ENCODE measurements around the gene SUSD2. TPM values are rescaled to one million over a fixed set of nuclear protein-coding genes. Genes with fewer than 3 reads are reported as not detected.

SUSD2 gene
- polyA plus RNA-seq, 1 experiment, result 0.63 TPM

GRCh38 chr22:24146791-24147353 lies 34.4 kb upstream of the SUSD2 start:
- ChIA-PET POLR2A (interaction anchor here (0.5 to 2.4 kb wide), 7 partner anchors 10 to 143 kb away, joined by 3 to 27 read pairs (median 3); no protein-coding TSS in a partner anchor), CTCF (interaction anchor here (3.5 kb wide), 1 partner anchor 10 kb away, joined by 26 read pairs; no protein-coding TSS in a partner anchor)
- Histone ChIP-seq H3K9me3 (ENCODE audit: control insufficient read depth, insufficient read depth, low read length) (no peaks in the 10 kb centered on the region), H3K27ac (ENCODE audit: low read depth, low read length) (peak overlapping the region; percentile 99), H3K4me3 (ENCODE audit: low read depth, low read length) (peak overlapping the region; percentile 22), H3K27me3 (ENCODE audit: control insufficient read depth, insufficient read depth, low read length) (no peaks in the 10 kb centered on the region)
- TF ChIP-seq, protein P1, sequence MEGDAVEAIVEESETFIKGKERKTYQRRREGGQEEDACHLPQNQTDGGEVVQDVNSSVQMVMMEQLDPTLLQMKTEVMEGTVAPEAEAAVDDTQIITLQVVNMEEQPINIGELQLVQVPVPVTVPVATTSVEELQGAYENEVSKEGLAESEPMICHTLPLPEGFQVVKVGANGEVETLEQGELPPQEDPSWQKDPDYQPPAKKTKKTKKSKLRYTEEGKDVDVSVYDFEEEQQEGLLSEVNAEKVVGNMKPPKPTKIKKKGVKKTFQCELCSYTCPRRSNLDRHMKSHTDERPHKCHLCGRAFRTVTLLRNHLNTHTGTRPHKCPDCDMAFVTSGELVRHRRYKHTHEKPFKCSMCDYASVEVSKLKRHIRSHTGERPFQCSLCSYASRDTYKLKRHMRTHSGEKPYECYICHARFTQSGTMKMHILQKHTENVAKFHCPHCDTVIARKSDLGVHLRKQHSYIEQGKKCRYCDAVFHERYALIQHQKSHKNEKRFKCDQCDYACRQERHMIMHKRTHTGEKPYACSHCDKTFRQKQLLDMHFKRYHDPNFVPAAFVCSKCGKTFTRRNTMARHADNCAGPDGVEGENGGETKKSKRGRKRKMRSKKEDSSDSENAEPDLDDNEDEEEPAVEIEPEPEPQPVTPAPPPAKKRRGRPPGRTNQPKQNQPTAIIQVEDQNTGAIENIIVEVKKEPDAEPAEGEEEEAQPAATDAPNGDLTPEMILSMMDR (IDR thresholded peaks at IDR 0.05; ENCODE audit: low read depth, low read length), result no peak
- peak; percentile 92 for DNase-seq (ENCODE audit: low read depth, low spot score)

- ChIA-PET CTCF (interaction anchor here (3.5 kb wide), 1 partner anchor 9 kb away, joined by 26 read pairs; no protein-coding TSS in a partner anchor), POLR2A (interaction anchor here (1.1 to 2.4 kb wide), 2 partner anchors 9 to 137 kb away, joined by 8 to 27 read pairs; no protein-coding TSS in a partner anchor)
- Histone ChIP-seq H3K27ac (ENCODE audit: low read depth, low read length) (peak overlapping the region; percentile 55), H3K9me3 (ENCODE audit: control insufficient read depth, insufficient read depth, low read length) (no peaks in the 10 kb centered on the region), H3K4me3 (ENCODE audit: low read depth, low read length) (no peak overlapping the region), H3K27me3 (ENCODE audit: control insufficient read depth, insufficient read depth, low read length) (no peaks in the 10 kb centered on the region)
- TF ChIP-seq, protein P1 (IDR thresholded peaks at IDR 0.05; ENCODE audit: low read depth, low read length), result no peak
- no peak for DNase-seq (ENCODE audit: low read depth, low spot score)
Measured at GRCh38 chr22:24147666-24148065, 33.6 kb upstream of the SUSD2 start.

- no peak overlapping the region for H3K4me3 ChIP-seq (ENCODE audit: low read depth, low read length)
- DNase-seq (ENCODE audit: low read depth, low spot score), result no peak
- H3K27ac ChIP-seq (ENCODE audit: low read depth, low read length), result no peak overlapping the region
- TF ChIP-seq, protein P1 (IDR thresholded peaks at IDR 0.05; ENCODE audit: low read depth, low read length), result no peak
- ChIA-PET POLR2A (no interaction called here), CTCF (interaction anchor here (3.5 kb wide), 1 partner anchor 8 kb away, joined by 26 read pairs; no protein-coding TSS in a partner anchor)
- no peaks in the 10 kb centered on the region for H3K9me3 ChIP-seq (ENCODE audit: control insufficient read depth, insufficient read depth, low read length)
- H3K27me3 ChIP-seq (ENCODE audit: control insufficient read depth, insufficient read depth, low read length), result no peaks in the 10 kb centered on the region
Measured at GRCh38 chr22:24148266-24149197, 32.8 kb upstream of the SUSD2 start.

GRCh38 chr22:24149198-24149590 lies 32.1 kb upstream of the SUSD2 start:
- Histone ChIP-seq H3K4me3 (ENCODE audit: low read depth, low read length) (no peak overlapping the region), H3K27ac (ENCODE audit: low read depth, low read length) (no peak overlapping the region), H3K9me3 (ENCODE audit: control insufficient read depth, insufficient read depth, low read length) (no peaks in the 10 kb centered on the region), H3K27me3 (ENCODE audit: control insufficient read depth, insufficient read depth, low read length) (no peaks in the 10 kb centered on the region)
- POLR2A ChIA-PET, result no interaction called here
- no peak for DNase-seq (ENCODE audit: low read depth, low spot score)
- CTCF ChIA-PET, result no interaction called here
- TF ChIP-seq, protein P1 (IDR thresholded peaks at IDR 0.05; ENCODE audit: low read depth, low read length), result no peak

Data from AG04450 (cell line).